Effector CD8-positive, alpha-beta T cell (primary cell): Measurements from ENCODE around the gene STKLD1.
A peak's percentile ranks its signal among the peaks of the same experiment; 100 is the strongest.
"Not testable (repeated sequence)": the region's sequence is repeated elsewhere in the genome, so short reads cannot be mapped to it uniquely, and the experiment has no call there.

Experiments used
- DNase-seq: peaks from one replicate; lab custom pipeline; 2025; lab: John Stamatoyannopoulos, UW

Gene STKLD1

DNA sequence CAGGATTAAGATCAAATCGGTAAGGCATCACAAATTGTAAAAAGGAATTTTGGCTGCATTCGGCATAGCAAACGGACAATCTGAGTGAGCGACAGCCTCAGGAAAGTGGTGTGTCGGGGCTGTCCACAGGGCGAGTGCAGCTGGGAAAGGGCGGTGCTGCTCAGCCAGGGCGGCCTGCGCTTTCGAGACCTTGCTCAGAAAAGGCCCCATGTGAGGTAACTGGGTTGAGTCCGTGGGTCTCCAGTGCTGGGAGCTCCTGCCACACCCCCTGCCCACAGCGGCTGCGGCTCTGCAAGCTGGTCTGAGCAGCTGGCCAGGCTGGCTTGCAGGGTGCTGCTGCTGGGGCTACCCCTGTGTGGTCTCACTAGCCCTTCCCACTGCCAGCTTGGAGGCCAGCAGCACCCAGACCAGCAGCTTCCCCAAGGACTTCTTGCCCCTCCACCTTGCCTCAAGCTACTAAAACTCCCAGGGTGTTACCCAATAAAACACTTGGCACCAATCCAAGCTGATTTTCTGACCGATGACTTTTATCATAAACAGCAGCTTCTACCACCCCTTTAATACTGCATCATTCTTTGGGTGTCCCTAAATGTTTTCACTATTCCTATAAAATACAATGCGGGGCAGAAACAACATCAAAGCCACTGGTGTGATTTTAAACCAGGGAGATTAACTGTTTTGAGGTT is 13.7 kb upstream of the STKLD1 start:
- no peak for DNase-seq

DNA sequence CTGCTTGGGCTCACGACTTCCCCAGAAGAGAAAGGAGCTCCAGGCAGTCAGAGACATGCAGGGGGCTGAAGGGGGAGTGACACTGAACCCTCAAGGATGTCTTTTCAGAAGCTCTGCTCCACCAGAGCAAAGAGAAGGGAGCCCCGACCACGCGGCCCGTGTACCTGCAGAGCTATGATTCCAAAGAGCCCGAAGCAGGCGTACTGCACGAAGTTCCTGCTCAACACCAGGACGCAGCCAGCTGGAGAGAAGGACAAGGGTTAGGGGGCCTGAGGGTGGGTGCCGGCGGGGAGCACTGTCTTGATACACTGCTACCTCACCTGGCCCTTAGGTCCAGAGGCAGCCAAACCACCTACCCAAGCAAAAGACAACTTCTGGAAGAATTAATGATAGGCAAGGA is 9.7 kb upstream of the STKLD1 start:
- DNase-seq = no peak

DNA sequence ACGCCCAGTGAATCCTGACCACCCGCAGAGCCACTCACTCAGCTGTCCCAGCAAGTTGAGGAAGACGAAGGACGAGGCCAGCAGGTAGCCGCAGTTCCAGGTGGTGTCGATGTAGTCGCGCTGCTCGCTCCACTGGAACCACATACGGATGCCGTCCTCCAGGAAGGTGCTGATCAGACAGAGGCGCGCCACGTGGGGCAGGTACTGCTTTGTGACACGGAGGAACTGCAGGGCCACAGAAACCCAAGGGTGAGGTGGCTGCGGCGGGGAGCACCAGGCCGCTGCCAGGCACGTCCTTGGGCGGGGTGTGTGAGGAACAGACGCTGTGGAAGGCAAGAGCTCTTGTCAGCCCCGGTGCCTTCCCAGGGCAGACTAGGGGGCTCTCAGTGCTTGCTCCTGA is 8.9 kb upstream of the STKLD1 start:
- DNase-seq = no peak

DNA sequence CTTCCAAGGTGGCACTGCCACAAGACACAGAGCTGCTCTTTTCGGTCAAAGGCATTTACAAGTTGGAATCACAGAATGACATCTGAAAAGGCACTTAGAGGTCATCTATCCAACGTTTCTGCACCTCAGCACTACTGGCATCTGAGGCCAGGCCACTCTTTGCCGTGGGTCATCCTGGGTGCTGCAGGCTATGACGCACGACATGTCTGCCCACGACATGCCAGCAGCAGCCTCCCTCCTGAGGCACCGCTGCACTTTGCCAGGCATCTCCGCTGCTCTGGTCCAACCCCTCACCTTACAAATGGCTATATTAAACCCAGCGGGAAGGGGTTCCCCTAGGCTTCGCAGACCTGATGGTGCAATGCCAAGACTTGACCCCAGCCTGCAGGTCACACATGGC is 8.4 kb upstream of the STKLD1 start:
- DNase-seq = no peak

DNA sequence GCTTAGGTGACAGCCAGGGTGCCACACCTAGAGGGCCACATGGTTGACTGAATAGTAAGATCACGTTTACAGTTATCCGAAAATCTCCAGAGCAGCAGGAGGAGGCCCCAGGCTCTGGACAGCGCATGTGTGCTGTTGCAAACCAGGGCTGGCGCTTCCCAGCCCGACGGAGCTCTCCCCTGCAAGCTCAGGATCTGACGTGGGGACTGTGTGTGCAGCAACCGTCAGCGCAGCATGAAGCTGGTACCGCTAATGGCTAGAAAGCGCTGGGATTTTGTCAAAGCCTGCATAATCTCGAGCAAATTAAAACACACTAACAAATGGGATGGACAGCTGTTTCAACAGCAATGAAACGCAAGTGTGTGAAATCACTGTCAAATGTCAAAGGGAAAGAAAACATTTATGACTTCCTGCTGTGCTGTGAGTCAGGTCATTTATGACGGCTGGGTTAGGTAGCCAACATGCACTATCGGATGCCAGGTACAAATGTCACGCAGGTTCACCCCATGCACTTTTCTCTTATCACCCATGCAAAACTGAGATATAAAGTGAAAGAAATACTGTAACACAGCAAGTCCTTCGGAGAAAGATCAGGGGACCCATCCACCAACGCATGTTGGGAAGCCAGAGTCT is 7.8 kb upstream of the STKLD1 start:
- no peak for DNase-seq

DNA sequence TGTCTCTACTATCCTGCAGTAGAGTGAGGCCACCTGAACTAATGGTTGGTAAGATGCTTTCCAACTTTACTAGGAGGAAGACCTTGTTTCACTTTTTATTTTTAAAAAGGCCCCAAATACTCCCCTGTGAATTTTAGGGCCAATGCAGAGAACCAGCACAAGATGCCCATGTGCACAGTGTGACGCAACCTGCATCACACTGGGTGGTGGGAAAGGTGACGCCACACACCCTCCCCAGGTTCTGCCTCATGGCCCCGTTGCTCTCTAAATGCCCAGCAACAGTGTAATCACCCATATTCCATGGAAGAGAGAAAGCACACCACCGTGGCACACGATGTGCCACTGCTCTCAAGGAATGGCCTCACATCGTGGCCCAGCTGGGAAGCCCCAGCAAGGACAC is 6.7 kb upstream of the STKLD1 start:
- DNase-seq = no peak

DNA sequence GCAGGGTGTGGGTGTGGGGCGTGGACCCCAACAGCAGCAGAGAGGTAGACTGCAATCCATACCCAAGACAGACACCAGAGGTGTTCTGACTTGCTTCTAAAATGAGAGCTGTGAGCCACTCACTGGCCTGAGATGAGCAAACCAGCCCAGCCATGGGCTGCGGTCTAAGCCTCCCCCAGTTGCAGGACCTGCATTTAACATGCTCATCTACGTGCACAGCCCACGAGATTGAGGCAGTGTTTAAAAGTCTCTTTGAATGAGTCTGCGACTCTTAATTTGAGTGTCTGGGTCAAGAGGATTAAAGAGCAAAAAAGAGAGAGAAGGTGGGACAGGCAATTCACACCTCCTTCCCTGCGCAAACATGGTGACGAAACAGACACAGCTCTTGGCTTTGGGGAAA is 6.2 kb upstream of the STKLD1 start:
- no peak for DNase-seq

DNA sequence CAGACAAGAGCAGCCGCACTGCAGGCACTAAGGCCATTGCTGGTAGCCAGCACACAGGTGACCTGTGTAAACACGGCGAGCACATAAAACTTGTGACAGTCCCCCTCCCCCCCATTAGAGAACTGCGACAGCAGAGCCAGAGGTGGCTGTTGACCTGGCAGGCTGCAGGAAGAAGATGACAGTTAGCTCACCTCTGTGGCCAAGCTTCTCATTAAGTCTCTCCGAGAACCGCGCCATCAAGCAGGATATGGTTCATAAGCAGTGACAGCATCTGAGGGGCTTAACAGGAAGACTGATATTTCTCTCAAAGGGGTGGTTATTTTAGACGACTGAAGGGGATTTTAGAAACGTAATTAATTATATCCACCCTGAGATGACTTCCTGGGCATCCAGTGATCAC is 5.5 kb upstream of the STKLD1 start:
- DNase-seq = no peak

DNA sequence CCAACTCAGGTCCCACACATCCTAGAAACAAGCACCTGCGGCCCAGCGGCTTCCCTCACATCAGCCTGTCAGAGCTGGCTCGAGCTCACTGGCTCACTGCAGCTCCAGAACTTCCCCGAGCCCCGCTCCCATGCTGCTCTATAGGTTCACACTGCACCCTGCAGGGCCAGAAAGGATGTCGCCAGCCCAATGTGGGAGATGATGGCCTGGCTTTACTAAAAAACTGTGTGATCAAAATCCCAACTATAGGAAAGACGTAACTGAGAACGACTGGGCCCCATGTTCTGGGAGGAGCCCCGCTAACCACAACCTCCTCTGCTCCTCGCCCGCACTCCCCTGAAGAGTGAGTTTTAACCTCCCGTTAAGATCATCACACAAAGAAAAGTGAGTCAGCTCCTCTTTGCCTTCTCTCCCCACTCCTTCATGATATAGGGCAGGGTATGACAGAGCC is 4.9 kb upstream of the STKLD1 start:
- DNase-seq = peak; percentile 46

DNA sequence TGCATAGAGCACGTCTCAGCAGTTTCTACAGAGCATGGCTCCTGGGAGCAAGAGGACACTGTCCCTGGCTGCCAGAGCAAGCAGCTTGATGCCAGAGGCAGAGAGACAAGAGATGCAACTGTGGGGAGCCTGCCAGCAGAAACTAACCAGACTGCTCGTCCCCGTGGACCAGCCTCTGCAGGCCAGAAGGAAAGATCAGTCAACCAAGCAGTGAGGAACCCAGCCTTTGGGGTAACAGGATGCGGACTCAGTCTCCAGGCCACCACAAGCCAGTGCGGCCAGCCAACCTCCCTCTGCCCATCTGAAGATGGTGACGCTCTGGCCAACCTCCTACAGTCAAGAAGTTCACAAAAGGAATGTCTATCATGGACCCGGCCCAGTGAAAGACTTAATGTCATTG is 4.0 kb upstream of the STKLD1 start:
- no peak for DNase-seq

DNA sequence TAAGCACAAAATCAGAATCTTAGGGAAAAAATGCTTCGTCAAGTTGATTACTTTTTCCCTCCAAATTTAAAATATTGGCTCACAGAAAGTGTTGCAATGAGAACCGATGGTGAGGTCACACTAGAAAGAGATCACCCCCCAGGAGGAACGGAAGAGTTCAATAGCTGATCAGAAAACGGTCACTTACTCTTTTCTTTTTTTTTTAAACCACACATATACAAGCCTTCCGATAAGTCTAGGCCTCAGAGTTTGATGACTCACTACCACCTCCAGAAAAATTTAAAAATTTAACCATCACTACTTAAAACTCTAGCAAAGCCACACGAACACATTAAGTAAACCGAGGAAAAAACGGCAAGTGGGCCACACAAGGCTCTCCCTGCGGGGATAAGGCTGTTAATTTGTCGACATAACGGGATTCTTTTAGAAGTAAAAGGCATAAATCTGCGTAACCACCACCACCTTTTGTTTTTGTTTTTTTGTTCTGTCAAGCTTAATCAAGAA is 1.5 kb upstream of the STKLD1 start:
- DNase-seq = no peak

DNA sequence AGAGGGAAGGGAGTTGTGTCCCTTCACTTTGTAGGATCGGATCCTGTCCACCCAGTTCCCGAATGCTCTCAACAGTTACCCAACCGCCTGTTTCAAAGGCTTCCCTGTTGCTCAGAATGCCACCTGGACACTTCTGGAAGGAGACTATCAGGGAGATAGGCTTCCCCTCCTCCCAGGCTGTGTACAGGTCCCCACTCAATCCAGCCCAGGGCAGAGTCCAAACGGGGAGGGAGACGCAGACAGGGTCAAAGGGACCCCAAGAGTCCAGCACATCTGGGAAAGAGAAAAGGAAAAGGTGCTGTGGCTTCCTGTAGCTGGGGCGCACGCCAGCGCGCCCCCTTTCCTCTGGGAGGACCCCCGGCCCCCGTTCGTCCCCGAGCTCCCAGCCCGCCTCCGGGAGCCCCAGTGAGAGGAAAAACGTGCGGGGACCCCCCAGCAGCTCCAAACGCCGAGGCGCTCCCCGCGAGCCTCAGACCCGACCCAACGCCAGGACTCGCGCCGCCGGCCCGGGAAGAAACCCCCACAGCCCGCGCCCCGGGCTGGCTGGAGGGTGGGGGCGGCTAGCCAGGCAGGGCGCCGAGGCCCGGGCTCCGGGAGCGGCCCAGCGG is 946 bp upstream of the STKLD1 start:
- no peak for DNase-seq

DNA sequence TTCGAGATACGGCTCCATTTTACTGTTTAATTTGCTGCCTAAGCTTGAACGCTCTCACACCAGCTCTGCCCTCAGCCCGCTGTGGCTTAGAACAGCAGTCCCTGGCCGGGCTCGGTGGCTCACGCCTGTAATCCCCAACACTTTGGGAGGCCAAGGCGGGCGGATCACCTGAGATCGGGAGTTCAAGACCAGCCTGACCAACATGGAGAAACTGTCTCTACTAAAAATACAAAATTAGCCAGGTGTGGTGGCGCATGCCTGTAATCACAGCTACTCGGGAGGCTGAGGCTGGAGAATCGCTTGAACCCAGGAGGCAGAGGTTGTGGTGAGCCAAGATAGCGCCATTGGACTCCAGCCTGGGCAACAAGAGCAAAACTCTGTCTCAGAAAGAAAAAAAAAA is 1.1 kb downstream of the STKLD1 start:
- not testable (repeated sequence) for DNase-seq

DNA sequence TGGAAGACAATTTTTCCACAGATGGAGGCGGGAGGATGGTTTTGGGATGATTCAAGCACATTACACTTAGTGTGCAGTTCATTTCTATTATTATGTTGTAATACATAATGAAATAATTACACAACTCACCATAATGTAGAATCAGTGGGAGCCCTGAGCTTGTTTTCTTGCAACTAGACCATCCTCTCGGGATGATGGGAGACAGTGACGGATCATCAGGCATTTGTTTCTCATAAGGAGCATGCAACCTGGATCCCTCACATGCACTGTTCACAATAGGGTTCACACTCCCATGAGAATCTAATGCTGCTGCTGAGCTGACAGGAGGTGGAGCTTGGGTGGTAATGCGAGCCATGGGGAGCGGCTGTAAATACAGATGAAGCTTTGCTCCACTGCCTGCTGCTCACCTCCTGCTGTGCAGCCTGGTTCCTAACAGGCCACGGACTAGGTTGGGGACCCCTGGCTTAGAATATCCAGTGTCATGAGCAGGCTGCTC is 1.6 kb downstream of the STKLD1 start:
- no peak for DNase-seq

DNA sequence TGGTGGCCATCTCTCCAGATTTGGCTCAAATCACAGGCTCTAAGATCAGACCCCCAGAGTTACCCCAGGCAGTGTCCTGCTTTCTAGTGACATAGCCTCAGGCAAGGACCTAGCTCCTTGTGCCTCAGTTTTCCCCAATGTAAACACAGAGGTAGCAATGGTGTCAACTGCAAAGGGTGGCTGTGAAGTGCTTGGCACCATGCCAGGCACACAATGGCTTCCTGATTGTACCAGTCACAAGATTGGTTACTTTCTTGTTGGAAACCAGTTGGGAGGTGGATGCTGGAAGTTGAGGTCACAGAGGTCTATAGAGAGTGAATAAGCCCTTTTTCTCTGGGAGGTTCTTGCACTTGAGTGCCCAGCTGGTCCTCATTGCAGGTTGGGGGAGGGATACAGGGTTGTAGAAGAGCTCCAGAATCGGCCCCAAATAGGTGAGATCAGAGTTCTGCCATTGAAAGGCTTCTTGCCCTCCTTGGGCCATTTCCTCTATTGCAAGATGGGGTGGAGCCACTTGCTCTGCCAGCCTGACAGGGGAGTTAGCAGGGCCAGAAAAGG is 2.3 kb downstream of the STKLD1 start:
- DNase-seq = no peak

DNA sequence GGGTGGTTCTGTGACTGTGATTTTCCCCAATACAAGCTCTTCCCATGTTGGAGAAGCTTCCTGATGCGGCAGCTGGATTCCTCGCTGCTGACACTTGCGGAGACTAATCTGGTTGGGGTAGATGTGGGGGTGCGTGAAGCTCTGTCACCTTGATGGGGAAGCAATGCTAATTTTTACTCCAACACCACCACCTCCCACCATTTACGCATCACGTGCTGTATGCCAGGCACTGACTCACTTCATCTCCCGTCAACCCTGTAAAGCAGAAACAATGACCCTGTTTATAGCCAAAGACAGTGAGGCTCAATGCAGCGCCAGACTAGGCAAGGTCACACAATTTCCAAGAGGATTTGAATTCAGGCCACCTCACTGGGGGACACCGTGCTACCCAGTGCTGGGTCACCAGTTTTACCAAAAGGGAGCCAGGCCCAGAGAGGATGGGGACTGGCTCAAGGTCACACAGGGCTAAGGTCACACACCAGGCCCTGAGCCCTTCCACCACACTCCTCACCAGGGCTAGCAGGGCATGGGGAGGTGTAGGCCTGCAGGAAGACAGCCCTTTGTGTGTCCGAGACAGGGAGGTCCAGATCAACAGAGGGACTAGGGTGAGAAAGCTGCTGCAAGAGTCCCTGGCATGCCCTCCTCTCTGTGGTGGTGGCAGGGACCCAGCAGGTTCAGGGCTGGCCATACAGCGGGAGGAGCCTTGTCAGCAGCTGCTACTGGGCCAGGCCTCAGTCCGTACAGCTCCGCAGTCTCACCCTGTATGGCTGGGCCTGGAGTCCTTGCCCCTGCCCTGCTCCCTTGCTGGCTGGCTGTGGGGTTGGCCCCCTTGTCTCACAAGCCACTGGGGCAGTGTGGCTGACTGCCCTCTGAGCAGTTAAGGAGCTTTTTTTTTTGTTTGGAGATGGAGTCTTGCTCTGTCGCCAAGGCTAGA is 3.3 kb downstream of the STKLD1 start:
- DNase-seq = no peak

DNA sequence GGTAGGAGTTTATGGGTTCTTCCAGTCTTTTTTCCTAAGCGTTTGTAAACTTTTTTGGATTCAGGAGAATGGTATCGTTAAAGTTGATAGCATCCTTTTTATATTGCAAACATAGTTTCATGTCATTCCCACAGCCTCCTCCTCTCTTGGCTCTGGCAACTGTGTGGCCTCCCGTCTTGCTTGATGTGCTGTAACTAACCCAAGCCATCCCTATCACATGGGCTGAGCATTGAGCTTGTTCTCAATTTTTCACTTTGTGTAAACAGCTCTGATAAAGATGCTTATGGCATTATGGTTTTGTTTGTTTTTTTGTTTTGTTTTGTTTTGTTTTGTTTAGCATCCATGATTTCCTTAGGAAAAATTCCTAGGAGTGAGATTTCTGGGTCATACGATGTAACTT is 4.6 kb downstream of the STKLD1 start:
- no peak for DNase-seq

DNA sequence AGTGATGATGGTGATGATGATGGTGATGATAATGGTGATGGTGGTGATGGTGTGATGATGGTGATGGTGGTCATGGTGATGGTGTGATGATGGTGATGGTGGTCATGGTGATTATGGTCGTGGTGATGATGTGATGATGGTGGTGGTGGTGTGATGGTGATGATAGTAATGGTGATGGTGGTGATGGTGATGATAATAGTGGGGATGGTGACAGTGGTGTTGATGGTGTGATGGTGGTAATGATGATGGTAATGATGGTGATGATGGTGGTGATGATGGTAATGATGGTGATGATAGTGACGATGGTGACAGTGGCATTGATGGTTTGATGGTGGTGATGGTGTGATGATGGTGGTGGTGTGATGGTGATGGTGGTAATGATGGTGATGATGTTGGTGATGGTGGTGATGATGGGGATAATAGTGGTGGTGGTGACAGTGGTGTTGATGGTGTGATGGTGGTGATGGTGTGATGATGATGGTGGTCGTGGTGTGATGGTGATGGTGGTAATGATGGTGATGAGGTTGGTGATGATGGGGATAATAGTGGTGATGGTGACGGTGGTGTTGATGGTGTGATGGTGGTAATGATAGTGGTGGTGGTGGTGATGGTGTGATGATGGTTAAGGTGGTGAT is 6.5 kb downstream of the STKLD1 start:
- no peak for DNase-seq

DNA sequence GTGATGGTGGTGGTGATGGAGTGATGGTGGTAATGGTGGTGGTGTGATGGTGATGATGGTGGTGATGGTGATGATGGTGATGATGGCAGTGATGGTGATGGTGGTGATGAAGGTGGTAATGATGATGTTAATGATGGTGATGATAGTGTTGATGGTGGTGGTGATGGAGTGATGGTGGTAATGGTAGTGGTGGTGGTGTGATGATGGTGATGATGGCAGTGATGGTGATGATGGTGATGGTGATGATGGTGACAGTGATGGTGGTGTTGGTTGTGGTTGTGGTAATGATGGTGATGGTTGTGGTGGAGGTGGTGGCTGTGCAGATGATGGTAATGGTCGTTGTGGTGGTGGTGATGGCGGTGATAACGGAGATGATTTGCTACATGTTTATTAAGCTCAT is 7.3 kb downstream of the STKLD1 start:
- DNase-seq = no peak

DNA sequence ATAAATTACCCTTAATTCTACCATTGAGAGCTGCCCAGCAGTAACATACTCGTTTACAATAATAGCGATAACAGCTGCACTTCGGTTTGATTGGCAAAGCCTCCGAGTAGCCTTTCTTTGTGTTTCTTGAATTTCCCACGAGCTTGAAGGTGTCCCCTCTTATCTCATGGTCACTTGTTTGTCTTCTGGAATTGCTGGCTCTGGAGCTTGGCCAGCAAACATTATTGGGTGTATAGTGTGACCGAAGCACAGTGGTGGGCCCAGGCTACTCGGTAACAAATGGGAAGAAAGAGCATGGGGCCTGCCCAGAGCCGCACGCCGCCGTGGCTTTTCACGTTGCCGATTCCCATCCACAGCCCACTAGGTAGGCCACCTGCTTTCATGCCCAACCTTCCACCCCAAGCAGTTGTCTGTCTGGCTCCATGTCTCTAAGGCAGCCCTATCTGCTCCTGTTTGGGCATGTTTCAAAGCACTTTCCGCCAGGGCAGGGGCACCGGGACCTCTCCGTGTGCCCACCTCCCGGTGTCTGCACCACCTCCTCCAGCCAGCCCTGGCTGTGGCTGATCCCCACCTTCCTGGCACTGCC is 8.7 kb downstream of the STKLD1 start:
- DNase-seq = no peak

DNA sequence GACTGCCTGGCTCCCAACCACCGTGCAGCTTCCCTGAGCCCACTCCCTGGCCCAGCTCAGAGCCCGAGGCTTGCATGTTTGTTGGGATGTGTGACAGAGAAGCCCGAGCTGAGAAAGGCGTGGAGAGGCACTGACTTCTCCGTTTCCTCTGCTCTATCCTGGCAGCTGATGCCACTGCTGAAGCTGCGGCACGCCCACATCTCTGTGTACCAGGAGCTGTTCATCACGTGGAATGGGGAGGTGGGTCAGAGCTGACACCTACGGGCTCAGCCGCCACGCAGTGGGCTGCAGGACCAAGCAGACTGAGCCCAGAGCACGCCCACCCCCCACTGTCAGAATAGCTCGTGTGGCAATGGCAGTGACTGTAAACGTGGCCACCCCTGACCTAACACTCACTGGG is 9.3 kb downstream of the STKLD1 start:
- no peak for DNase-seq
